ENCODE results near the gene DMAC2L. TPM values are rescaled to one million over a fixed set of nuclear protein-coding genes. Genes with fewer than 3 reads are reported as not detected.

The DMAC2L gene
- total and polyA plus RNA-seq, 10 of the 15 experiments (the other 5 are each of a cell fraction or from before 2014, with no cell fraction given) = 9.5 to 76.3 (median 28.2) TPM

- no TSS peak for BruUV-seq (replicated peaks)
- Histone ChIP-seq H3K27me3 (replicated peaks in 1 of 2; ENCODE audit: control insufficient read depth in 2 of 2, insufficient read depth in 2 of 2, low read length in 1 of 2) (no peaks in the 10 kb centered on the region), H3K36me3 (ENCODE audit: control insufficient read depth in 2 of 2, insufficient read depth in 2 of 2, low read length in 1 of 2) (peaks cover 2 to 13% of the 10 kb centered on the region in 2 experiments; a peak in 2 of 4 replicates), H3K9me3 (replicated peaks; ENCODE audit: control insufficient read depth, insufficient read depth, low read length) (no peaks in the 10 kb centered on the region), H3K9ac (ENCODE audit: control insufficient read depth, insufficient read depth, low read length) (no peak overlapping the region), H3K4me3 (no peak overlapping the region), H3K4me1 (ENCODE audit: control insufficient read depth, insufficient read depth, low read length) (peaks cover 5% of the 10 kb centered on the region), H3K79me2 (ENCODE audit: control insufficient read depth, insufficient read depth, low read length) (no peaks in the 10 kb centered on the region), H3K4me2 (ENCODE audit: control insufficient read depth, insufficient read depth) (no peak overlapping the region), H4K20me1 (ENCODE audit: control insufficient read depth, insufficient read depth) (no peaks in the 10 kb centered on the region), H3K27ac (ENCODE audit: control insufficient read depth, insufficient read depth) (no peak overlapping the region; the same call in 1 of the 2 replicates), H2AFZ (ENCODE audit: control insufficient read depth, low read depth, low read length) (no peak overlapping the region)
- intact Hi-C loops (cut with micrococcal nuclease; ENCODE audit: unreplicated experiment) = no loop called here
- DNase-seq (ENCODE audit: low read depth, low spot score) = no peak
- in situ Hi-C loops (cut with MboI) = no loop called here
- no peak for FAIRE-seq
- ChIA-PET POLR2A (interaction anchor here (1.4 kb wide), 1 partner anchor 21 kb away, joined by 3 read pairs; no protein-coding TSS in a partner anchor), CTCF (interaction anchor here (0.6 to 4.7 kb wide), 3 partner anchors 11 to 444 kb away, joined by 3 to 30 read pairs (median 3); no protein-coding TSS in a partner anchor), SMC1A (ENCODE audit: uncharacterized antibody, unreplicated experiment) (interaction anchor here (0.6 to 1.1 kb wide), 4 partner anchors 10 to 762 kb away, joined by 3 to 6 read pairs (median 3); no protein-coding TSS in a partner anchor), RAD21 (ENCODE audit: unreplicated experiment) (interaction anchor here (0.9 kb wide), 1 partner anchor 10 kb away, joined by 4 read pairs; no protein-coding TSS in a partner anchor)
- no peak for ATAC-seq
- TF ChIP-seq SREBF2 (IDR thresholded peaks at IDR 0.05; ENCODE audit: low read length) = no peak
- TF ChIP-seq SKIL (IDR thresholded peaks at IDR 0.05; ENCODE audit: low read depth, poor library complexity, severe bottlenecking) = no peak
- TF ChIP-seq MTA2 (IDR thresholded peaks at IDR 0.05; ENCODE audit: low read depth) = no peak
- TF ChIP-seq ZNF207 (IDR thresholded peaks at IDR 0.05; ENCODE audit: borderline replicate concordance) = no peak
- TF ChIP-seq ASH2L (IDR thresholded peaks at IDR 0.05; ENCODE audit: borderline replicate concordance, low read depth) = no peak
- TF ChIP-seq FOXM1 (IDR thresholded peaks at IDR 0.05; ENCODE audit: low read depth, low read length) = no peak
- no peak for TF ChIP-seq SMARCA5 (IDR thresholded peaks at IDR 0.05)
- TF ChIP-seq PAX5 (IDR thresholded peaks at IDR 0.05; ENCODE audit: borderline replicate concordance, low read depth, low read length) = no peak
- TF ChIP-seq STAT1 (conservative IDR thresholded peaks at IDR 0.05) = no peak
- TF ChIP-seq KDM1A (IDR thresholded peaks at IDR 0.05; ENCODE audit: borderline replicate concordance) = no peak
- no peak for TF ChIP-seq ELK1 (IDR thresholded peaks at IDR 0.05; ENCODE audit: low read depth, low read length)
Observed at GRCh38 chr14:50331596-50331995, 19.5 kb downstream of the DMAC2L start.
